DND-41 (cell line): ENCODE data around the gene WDR81.

ENCODE experiments used
- CTCF ChIP-seq: IDR thresholded peaks from 2 replicates; pipeline ENCODE4 v1.5.1; 2012; ENCODE audit warnings: borderline replicate concordance, low read length, moderate library complexity, mild to moderate bottlenecking; ENCODE audit not compliant: poor library complexity, severe bottlenecking; ENCODE audit errors: extremely low read depth
- EZH2 ChIP-seq: IDR thresholded peaks from 3 replicates; pipeline ENCODE4 v1.6.1; 2012; ENCODE audit warnings: borderline replicate concordance, low read depth, mild to moderate bottlenecking, moderate library complexity, low read length, inconsistent platforms; ENCODE audit not compliant: severe bottlenecking

DNA sequence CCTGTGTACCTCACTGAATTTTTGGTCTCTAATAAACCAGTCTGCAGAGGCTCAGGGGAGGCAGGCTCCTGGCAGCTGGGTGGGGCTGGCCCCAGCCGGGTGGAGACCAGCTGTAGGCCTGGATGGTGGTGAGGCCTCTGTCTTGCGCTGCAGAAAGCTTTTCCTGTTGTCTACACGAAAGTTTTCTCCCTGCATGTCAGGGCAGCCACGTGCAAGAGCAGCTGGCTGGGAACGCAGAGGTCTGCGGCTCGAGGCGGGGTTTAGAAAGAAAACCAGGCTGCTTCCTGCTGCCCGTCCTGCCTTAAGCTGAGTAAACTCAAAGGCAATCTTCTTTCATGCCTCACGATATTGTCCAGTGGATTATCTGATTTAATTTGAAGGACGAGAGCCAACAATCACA, 39.8 kb downstream of the WDR81 start:
- TF ChIP-seq EZH2 (no peak), CTCF (no peak)
